Mammary epithelial cell (primary cell): ENCODE measurements around the gene KCNJ3.

Experiments used
- EZH2 ChIP-seq: IDR thresholded peaks from 2 replicates; pipeline ENCODE4 v1.6.1; 2012; ENCODE audit warnings: low read length, inconsistent platforms, borderline replicate concordance
- TF ChIP-seq, protein P1 (sequence below), 2 donors: IDR thresholded peaks in 1 of 2; conservative IDR thresholded peaks in 1 of 2; 2 replicates each; pipeline ENCODE4 v1.5.1; 2011 to 2012; ENCODE audit warnings: inconsistent platforms in 2 of 2, low read length in 2 of 2, mild to moderate bottlenecking in 2 of 2, control low read depth in 1 of 2, low read depth in 1 of 2; ENCODE audit not compliant: insufficient read depth in 1 of 2; ENCODE audit errors: extremely low read depth in 1 of 2

DNA sequence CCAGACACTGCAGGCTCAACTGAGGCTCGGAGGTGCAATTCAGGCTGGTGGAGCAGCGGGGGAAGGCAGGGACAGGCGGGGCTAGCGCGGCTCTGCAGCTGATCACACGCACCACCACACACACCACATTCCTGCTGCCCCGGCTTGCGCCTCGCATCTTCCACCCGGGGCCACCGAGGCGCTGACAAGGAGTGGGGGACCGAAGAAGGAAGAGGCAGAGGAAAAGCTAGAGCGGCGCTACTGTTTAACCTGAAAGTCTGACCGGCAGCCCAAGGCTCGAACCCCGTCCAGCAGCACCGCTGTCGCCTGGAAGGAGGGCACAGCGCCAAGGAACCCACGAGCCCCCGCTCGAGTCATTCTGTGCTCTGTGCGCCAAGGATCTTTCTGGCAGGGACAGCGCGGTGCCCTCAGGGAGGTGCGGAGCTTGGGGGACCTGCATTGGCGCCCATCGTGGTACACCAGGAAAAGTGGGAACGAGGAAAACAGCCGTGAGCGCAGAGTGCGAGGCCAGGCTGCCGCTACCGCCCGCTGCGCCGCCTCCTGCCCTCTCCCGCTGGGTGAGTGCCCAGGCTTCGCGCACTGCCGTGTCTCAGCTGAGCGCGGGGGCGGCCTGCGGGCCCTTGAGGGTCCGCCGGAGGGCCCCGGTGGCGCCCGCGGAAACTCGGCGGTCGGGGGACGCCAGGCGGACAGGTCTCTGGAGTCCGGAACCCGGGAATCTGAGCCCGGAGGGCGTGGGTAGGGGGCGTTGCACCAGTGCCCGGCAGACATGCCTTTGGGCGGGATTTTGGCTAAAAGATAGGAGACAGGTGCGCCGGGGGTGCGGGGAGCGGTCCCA, 860 bp upstream of the KCNJ3 start:
- TF ChIP-seq, protein P1, sequence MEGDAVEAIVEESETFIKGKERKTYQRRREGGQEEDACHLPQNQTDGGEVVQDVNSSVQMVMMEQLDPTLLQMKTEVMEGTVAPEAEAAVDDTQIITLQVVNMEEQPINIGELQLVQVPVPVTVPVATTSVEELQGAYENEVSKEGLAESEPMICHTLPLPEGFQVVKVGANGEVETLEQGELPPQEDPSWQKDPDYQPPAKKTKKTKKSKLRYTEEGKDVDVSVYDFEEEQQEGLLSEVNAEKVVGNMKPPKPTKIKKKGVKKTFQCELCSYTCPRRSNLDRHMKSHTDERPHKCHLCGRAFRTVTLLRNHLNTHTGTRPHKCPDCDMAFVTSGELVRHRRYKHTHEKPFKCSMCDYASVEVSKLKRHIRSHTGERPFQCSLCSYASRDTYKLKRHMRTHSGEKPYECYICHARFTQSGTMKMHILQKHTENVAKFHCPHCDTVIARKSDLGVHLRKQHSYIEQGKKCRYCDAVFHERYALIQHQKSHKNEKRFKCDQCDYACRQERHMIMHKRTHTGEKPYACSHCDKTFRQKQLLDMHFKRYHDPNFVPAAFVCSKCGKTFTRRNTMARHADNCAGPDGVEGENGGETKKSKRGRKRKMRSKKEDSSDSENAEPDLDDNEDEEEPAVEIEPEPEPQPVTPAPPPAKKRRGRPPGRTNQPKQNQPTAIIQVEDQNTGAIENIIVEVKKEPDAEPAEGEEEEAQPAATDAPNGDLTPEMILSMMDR (conservative IDR thresholded peaks at IDR 0.05 in 1 of 2, IDR thresholded peaks at IDR 0.05 in 1 of 2; ENCODE audit: extremely low read depth in 1 of 2, insufficient read depth in 1 of 2, low read depth in 1 of 2, low read length in 2 of 2), result no peak
- TF ChIP-seq EZH2, result peak; percentile 73
